Mucosa of descending colon (tissue), 3 donors: Measurements from ENCODE around the gene SWAP70. TPM values are rescaled to one million over a fixed set of nuclear protein-coding genes. Genes with fewer than 3 reads are reported as not detected.

Source experiments
- ATAC-seq: fragments of 200-7000 bp; cut with Tn5 transposase; one replicate; pipeline ENCODE4 v1.9.1; 2020; ENCODE audit warnings: mild to moderate bottlenecking, moderate library complexity
- DNase-seq, 3 donors: peaks; one replicate each; pipeline ENCODE4 v3.0.0-alpha.2; 2020
- H3K36me3 ChIP-seq: fragments of 200-600 bp; one replicate; pipeline ENCODE4 v1.8.0; 2021; ENCODE audit warnings: low read depth, mild to moderate bottlenecking
- H3K4me1 ChIP-seq: fragments of 200-600 bp; one replicate; pipeline ENCODE4 v1.8.0; 2021; ENCODE audit warnings: low read depth, mild to moderate bottlenecking
- H3K4me3 ChIP-seq: fragments of 200-600 bp; one replicate; pipeline ENCODE4 v1.8.0; 2021; ENCODE audit warnings: mild to moderate bottlenecking
- H3K9me3 ChIP-seq: fragments of 200-600 bp; one replicate; pipeline ENCODE4 v1.8.0; 2021; ENCODE audit warnings: mild to moderate bottlenecking
- CTCF ChIP-seq: fragments of 200-600 bp; IDR thresholded peaks from one replicate; pipeline ENCODE4 v1.8.0; 2022; ENCODE audit warnings: antibody characterized with exemption, mild to moderate bottlenecking
- intact Hi-C, 2 donors: fragments of 100-400 bp; cut with DNase I in 1 of 2; cut with micrococcal nuclease in 1 of 2; formaldehyde crosslinking; loops; one replicate each; pipeline versions ENCODE4 v1.11.0 to v1.11.1; 2022; cut with DNase I, micrococcal nuclease
- total RNA-seq, 3 donors: library from RNA; stranded (reverse); fragmentation: NEBNext Ultra II Directional in 2 of 3; extraction: Animal tissue kit (Norgen Biotek cat#: 25700) in 2 of 3; gene quantifications; one replicate each; pipeline versions ENCODE4 v1.2.1 to v1.2.4, GENCODE V29; 2021 to 2023
- donor health status: DM: no; HTN: no; CAD: no; lungs with moderate emphysema.
- donor health status: DM: no; HTN: no; CAD: no.
- donor health status: DM: no; HTN: yes; CAD: no.

Gene SWAP70
- total RNA-seq, 3 donors from 2014 or later = 16.0 to 29.1 (median 19.7) TPM

GRCh38 chr11:9776203-9776602, 112.3 kb downstream of the SWAP70 start:
- no peak overlapping the region for H3K4me3 ChIP-seq
- intact Hi-C loops = no loop called here
- DNase-seq (no peak), ATAC-seq (no peak)
- no peak for TF ChIP-seq CTCF
- H3K36me3 ChIP-seq = no peaks in the 10 kb centered on the region
- no peaks in the 10 kb centered on the region for H3K4me1 ChIP-seq
- H3K9me3 ChIP-seq = no peaks in the 10 kb centered on the region

- Histone ChIP-seq H3K9me3 (no peaks in the 10 kb centered on the region), H3K4me3 (no peak overlapping the region), H3K4me1 (no peaks in the 10 kb centered on the region), H3K36me3 (no peaks in the 10 kb centered on the region)
- no peak for ATAC-seq
- DNase-seq = no peak
- TF ChIP-seq CTCF = no peak
- intact Hi-C loops = no loop called here
These were observed 113.2 kb downstream of the SWAP70 start for GRCh38 chr11:9777066-9777465.

GRCh38 chr11:9777525-9777924, 113.6 kb downstream of the SWAP70 start:
- no peak for ATAC-seq
- no peak for DNase-seq
- intact Hi-C loops = no loop called here
- Histone ChIP-seq H3K4me3 (no peak overlapping the region), H3K4me1 (no peaks in the 10 kb centered on the region), H3K9me3 (no peaks in the 10 kb centered on the region), H3K36me3 (no peaks in the 10 kb centered on the region)
- TF ChIP-seq CTCF = no peak

GRCh38 chr11:9780929-9781328, 117.1 kb downstream of the SWAP70 start:
- ATAC-seq (no peak), DNase-seq (no peak)
- H3K4me1 ChIP-seq = no peaks in the 10 kb centered on the region
- H3K36me3 ChIP-seq = no peaks in the 10 kb centered on the region
- no peak for TF ChIP-seq CTCF
- H3K9me3 ChIP-seq = no peaks in the 10 kb centered on the region
- intact Hi-C loops = no loop called here
- H3K4me3 ChIP-seq = no peak overlapping the region

GRCh38 chr11:9783986-9784385, 120.1 kb downstream of the SWAP70 start:
- DNase-seq (no peak), ATAC-seq (no peak)
- Histone ChIP-seq H3K36me3 (no peaks in the 10 kb centered on the region), H3K9me3 (no peaks in the 10 kb centered on the region), H3K4me3 (no peak overlapping the region), H3K4me1 (no peaks in the 10 kb centered on the region)
- intact Hi-C loops = no loop called here
- TF ChIP-seq CTCF = no peak

GRCh38 chr11:9784602-9785315, 120.9 kb downstream of the SWAP70 start:
- Histone ChIP-seq H3K9me3 (no peaks in the 10 kb centered on the region), H3K4me3 (no peak overlapping the region), H3K36me3 (no peaks in the 10 kb centered on the region), H3K4me1 (no peaks in the 10 kb centered on the region)
- DNase-seq = no peak
- TF ChIP-seq CTCF = no peak
- intact Hi-C loops = no loop called here
- ATAC-seq = no peak
